UCSD-AML1 (cell line): ENCODE results near the gene OR51B5.
A peak's percentile ranks its signal among the peaks of the same experiment; 100 is the strongest.
"Not testable (repeated sequence)": the region's sequence is repeated elsewhere in the genome, so short reads cannot be mapped to it uniquely, and the experiment has no call there.

Experiments used
- DNase-seq: peaks from one replicate; lab custom pipeline; 2025; ENCODE audit not compliant: unreplicated experiment; lab: John Stamatoyannopoulos, UW

OR51B5 gene

DNA sequence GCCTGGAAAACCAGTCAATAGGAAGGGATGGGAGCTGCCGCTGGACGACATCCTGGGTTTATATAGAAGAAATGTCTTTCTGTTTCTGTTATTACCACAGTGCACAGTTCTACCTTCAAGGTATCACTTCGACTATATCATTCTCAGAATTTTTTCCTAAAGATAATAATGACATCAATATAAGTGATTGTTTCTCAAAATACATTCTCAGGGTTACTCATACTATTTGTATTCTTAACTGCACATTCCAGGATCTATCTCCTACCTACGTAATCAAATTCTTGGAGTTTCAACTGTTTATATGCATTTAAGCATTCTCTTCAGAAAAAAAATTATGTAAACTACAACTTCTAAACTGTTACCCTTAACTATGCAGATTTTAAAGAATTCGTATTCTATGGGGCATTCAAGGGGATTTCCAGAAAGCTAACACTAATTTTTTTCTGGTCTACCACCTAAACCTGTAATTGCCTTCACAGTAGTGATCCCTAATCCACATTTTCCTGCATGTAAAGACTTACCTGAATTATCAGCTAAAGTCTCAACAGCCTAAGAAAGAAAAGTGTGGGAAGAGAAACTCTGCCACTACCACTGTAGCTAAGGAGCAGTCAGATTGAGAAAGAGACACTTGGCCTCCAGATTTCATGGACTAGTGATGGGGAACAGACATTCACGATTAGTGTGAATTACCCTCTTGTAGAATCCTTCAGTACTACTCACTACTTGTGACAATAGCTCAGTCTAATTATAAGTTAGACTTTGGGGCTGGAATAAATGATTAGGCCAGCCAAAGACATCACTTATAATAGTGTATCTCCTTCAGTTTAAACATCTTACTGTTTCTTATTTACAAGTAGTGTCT, at the start of gene OR51B5:
OR51B5 (minus strand) TSS at position 51 of the 862 bp plus-strand sequence; CDS start at position 51, 0 bp downstream.
- DNase-seq = no peak

- no peak for DNase-seq
Measured at GRCh38 chr11:5390210-5390609, 46.9 kb upstream of the OR51B5 start.

DNA sequence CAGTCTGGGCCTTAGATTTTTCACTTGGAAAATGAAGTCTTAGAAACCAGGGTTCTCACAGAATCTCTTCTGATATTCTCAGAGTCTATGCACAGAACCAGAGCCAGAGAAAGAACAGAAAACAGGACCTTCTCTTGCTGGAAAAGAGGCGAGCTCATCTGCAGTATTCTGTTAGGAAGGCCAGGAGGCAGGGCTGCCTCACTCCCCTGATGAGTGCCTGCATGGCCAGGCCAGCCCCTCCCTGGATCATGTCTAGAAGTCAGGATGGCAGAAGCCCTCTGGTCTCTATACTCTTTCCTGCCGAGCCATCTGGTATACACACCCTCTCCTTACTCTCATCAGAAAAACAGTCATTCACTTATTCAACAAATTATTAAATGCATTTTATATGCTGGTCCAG, 41.0 kb upstream of the OR51B5 start:
- no peak for DNase-seq

GRCh38 chr11:5383576-5383975, 40.3 kb upstream of the OR51B5 start, which contains the start of gene OR51M1:
Gene OR51M1 (plus strand): TSS chr11:5383812. CDS start chr11:5389399, 5,587 bp downstream.
- DNase-seq = no peak

- DNase-seq = peak; percentile 32
Measured at GRCh38 chr11:5380740-5381342, 37.5 kb upstream of the OR51B5 start.

- no peak for DNase-seq
Measured at GRCh38 chr11:5369789-5370188, 26.5 kb upstream of the OR51B5 start.

- DNase-seq = no peak
Measured at GRCh38 chr11:5368502-5369043, 25.2 kb upstream of the OR51B5 start.

- DNase-seq = no peak
Measured at GRCh38 chr11:5367448-5368074, 24.2 kb upstream of the OR51B5 start.

- no peak for DNase-seq
Measured at GRCh38 chr11:5366856-5367255, 23.5 kb upstream of the OR51B5 start.

DNA sequence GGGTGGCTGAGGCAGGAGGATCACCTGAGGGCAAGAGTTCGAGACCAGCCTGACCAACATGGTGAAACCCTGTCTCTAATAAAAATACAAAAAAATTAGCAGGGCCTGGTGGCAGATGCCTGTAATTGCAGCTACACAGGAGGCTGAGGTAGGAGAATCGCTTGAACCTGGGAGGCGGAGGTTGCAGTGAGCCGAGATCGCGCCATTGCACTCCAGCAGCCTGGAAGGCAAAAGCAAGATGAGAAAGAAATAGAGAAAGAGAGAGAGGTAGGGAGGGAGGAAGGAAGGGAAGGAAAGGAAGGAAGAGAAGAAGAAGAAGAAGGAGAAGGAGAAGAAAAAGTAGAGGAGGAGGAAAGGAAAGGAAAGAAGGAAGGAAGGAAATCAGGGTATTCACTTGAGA, 23.0 kb upstream of the OR51B5 start:
- DNase-seq = not testable (repeated sequence)

DNA sequence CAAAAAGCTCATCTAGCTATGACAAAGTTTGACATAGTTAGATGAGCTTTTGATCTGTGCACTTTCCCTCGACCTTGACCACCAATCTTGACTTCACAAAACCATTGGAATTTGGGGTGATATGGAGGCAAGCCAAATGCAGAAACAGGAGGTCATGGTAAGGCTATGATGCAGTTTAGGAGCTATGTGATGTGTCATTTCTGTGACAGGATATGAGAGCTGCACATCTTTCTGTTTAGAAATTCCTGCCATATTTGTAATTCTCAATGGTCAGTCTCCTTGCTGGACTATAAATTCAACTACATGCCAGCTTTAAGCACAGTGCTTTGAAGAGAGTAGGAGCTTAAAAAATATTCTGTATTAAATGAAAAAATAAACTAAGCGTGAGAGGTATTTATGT, 20.9 kb upstream of the OR51B5 start:
- no peak for DNase-seq

- DNase-seq = no peak
Measured at GRCh38 chr11:5363679-5364078, 20.4 kb upstream of the OR51B5 start.

DNA sequence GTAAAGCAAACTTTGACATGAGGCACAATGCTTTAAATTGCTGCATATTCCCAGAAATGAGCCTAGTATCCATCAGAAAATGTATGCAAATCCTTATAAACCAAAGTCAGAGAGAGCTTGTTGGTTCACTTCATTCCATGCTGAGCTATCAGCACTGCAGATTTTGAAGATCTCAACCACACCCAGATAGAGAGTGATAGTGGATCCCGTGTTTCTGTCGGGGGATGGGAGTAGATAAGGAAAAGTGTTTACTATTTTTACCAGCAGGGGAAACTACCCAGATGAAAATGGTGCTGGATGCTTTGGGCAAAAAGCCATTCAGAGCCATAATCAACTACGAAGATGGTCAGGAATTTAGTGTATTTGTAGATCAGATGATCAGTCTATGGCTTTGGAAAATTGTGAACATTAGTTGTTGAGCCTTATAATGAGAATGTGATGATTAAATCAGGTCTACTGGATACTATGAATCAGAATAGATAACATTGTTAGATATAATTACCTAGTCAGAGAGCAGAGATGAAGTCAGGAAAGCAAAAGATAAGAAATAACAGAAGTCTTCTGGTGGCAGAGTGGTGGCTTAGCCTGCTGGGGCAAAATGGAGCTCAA, 18.8 kb upstream of the OR51B5 start:
- no peak for DNase-seq

DNA sequence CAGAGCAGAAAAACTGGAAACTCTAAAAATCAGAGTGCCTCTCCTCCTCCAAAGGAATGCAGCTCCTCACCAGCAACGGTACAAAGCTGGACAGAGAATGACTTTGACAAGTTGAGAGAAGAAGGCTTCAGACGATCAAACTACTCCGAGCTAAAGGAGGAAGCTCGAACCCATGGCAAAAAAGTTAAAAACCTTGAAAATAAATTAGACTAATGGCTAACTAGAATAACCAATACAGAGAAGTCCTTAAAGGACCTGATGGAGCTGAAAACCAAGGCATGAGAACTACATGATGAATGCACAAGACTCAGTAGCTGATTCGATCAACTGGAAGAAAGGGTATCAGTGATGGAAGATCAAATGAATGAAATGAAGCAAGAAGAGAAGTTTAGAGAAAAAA, 12.7 kb upstream of the OR51B5 start:
- DNase-seq = not testable (repeated sequence)

DNA sequence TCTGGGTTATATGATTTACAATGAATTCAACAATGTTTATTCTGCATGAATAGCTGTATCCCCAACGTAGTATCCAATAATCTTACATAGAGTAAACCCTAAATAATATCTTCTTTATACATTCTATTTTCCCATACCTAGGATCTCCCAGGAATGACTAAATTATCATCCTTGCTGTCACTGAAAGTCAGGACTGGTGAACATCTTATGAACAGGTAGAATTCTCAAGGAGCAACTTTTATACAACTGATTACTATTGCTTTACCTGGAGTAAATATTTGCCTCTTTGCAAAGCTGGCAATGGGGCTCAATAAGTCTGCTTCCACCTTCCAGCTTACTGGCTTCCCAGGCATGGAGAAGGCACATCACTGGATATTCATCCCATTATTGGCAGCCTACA, 7.9 kb upstream of the OR51B5 start, which contains the start of gene OR51B6:
OR51B6 (plus strand) TSS at position 301 of the 400 bp plus-strand sequence; CDS start at position 301, 0 bp downstream.
- DNase-seq = no peak

DNA sequence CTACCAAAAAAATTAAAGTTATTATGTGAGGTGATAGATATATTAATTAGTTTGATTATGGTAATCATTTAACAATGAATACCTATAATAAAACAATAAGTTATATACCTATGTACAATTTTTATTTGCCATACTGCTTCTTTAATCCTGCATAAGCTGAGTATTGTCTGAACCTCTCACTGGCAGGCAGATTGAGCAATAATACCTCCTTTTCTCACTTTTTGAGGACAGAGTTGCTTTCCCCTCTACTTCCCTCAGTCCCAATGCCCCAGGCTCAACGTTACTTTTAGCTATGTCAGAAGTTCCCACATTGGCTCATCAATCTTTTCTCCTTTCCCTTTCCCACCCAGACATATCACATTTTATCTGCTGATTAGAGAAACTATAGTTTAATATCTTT, 6.2 kb upstream of the OR51B5 start:
- DNase-seq = no peak

GRCh38 chr11:5348551-5349194, 5.3 kb upstream of the OR51B5 start:
- DNase-seq = no peak

GRCh38 chr11:5345831-5346230, 2.5 kb upstream of the OR51B5 start:
- DNase-seq = no peak

GRCh38 chr11:5339771-5340322, 3.5 kb downstream of the OR51B5 start:
- DNase-seq = no peak

- not testable (repeated sequence) for DNase-seq
Measured at GRCh38 chr11:5337253-5337652, 6.1 kb downstream of the OR51B5 start.
